ENCODE data around the gene TAPT1.
"Not testable (repeated sequence)": the region's sequence is repeated elsewhere in the genome, so short reads cannot be mapped to it uniquely, and the experiment has no call there.

Gene TAPT1

GRCh38 chr4:16207409-16207808 is 18.9 kb downstream of the TAPT1 start:
- DNase-seq = no peak

- DNase-seq = no peak
Observed at GRCh38 chr4:16206848-16207247, 19.4 kb downstream of the TAPT1 start.

GRCh38 chr4:16206301-16206700 is 20.0 kb downstream of the TAPT1 start:
- no peak for DNase-seq

- DNase-seq = peak; percentile 22
Observed at GRCh38 chr4:16205298-16206164, 20.7 kb downstream of the TAPT1 start.

GRCh38 chr4:16204505-16204904 is 21.8 kb downstream of the TAPT1 start:
- no peak for DNase-seq

GRCh38 chr4:16203083-16203482 is 23.2 kb downstream of the TAPT1 start:
- no peak for DNase-seq

GRCh38 chr4:16202598-16202997 is 23.7 kb downstream of the TAPT1 start:
- DNase-seq = no peak

- peak; percentile 4 for DNase-seq
Observed at GRCh38 chr4:16199093-16199492, 27.2 kb downstream of the TAPT1 start.

GRCh38 chr4:16197876-16198665 is 28.2 kb downstream of the TAPT1 start:
- DNase-seq = no peak

- DNase-seq = no peak
Observed at GRCh38 chr4:16196482-16197393, 29.5 kb downstream of the TAPT1 start.

- no peak for DNase-seq
Observed at GRCh38 chr4:16195209-16195608, 31.1 kb downstream of the TAPT1 start.

GRCh38 chr4:16194798-16195197 is 31.5 kb downstream of the TAPT1 start:
- not testable (repeated sequence) for DNase-seq

- no peak for DNase-seq
Observed at GRCh38 chr4:16194214-16194613, 32.1 kb downstream of the TAPT1 start.

- no peak for DNase-seq
Observed at GRCh38 chr4:16192631-16193518, 33.4 kb downstream of the TAPT1 start.

GRCh38 chr4:16192057-16192456 is 34.2 kb downstream of the TAPT1 start:
- DNase-seq = no peak

GRCh38 chr4:16187455-16187854 is 38.8 kb downstream of the TAPT1 start:
- DNase-seq = no peak

- DNase-seq = no peak
Observed at GRCh38 chr4:16186986-16187385, 39.3 kb downstream of the TAPT1 start.

- DNase-seq = no peak
Observed at GRCh38 chr4:16183604-16184003, 42.7 kb downstream of the TAPT1 start.

- DNase-seq = no peak
Observed at GRCh38 chr4:16176621-16177020, 49.6 kb downstream of the TAPT1 start.

GRCh38 chr4:16171831-16172230 is 54.4 kb downstream of the TAPT1 start:
- no peak for DNase-seq

GRCh38 chr4:16169490-16169889 is 56.8 kb downstream of the TAPT1 start:
- no peak for DNase-seq
